KMS-11 (cell line): ENCODE results near the gene FRAS1.

Source experiments
- H2AFZ ChIP-seq: fragments of 200-600 bp; sonication (generic); 2 replicates; pipeline ENCODE4 v1.6.1; 2016; ENCODE audit warnings: antibody characterized with exemption, mixed run types, low read depth
- H3K27ac ChIP-seq: fragments of 200-600 bp; sonication (generic); 2 replicates; pipeline ENCODE4 v1.6.1; 2016; ENCODE audit warnings: mild to moderate bottlenecking, mixed run types
- H3K27me3 ChIP-seq: fragments of 200-600 bp; sonication (generic); 2 replicates; pipeline ENCODE4 v1.6.1; 2017; ENCODE audit warnings: mild to moderate bottlenecking, low read depth, mixed run types, moderate library complexity; ENCODE audit not compliant: insufficient read depth
- H3K36me3 ChIP-seq: fragments of 200-600 bp; sonication (generic); 2 replicates; pipeline ENCODE4 v1.6.1; 2017; ENCODE audit warnings: mild to moderate bottlenecking, mixed run types; ENCODE audit not compliant: insufficient read depth
- H3K4me1 ChIP-seq: fragments of 200-600 bp; sonication (generic); 2 replicates; pipeline ENCODE4 v1.6.1; 2016; ENCODE audit warnings: mild to moderate bottlenecking, low read depth, mixed run types; ENCODE audit not compliant: poor library complexity, severe bottlenecking
- H3K4me2 ChIP-seq: fragments of 200-600 bp; sonication (generic); 2 replicates; pipeline ENCODE4 v1.7.0; 2016; ENCODE audit warnings: mild to moderate bottlenecking, mixed run types
- H3K4me3 ChIP-seq: fragments of 200-600 bp; sonication (generic); IDR thresholded peaks from 2 replicates; pipeline ENCODE4 v1.6.1; 2017; ENCODE audit warnings: low read depth, low read length, mixed read lengths; ENCODE audit not compliant: insufficient read depth
- H3K79me2 ChIP-seq: fragments of 200-600 bp; sonication (generic); 2 replicates; pipeline ENCODE4 v1.6.1; 2016; ENCODE audit warnings: low read depth, mixed run types; ENCODE audit not compliant: insufficient read depth
- H3K9ac ChIP-seq: fragments of 200-600 bp; sonication (generic); 2 replicates; pipeline ENCODE4 v1.6.1; 2016; ENCODE audit warnings: mild to moderate bottlenecking, mixed run types
- H4K20me1 ChIP-seq: fragments of 200-600 bp; sonication (generic); 2 replicates; pipeline ENCODE4 v1.6.1; 2016; ENCODE audit warnings: mild to moderate bottlenecking, mixed run types; ENCODE audit not compliant: insufficient read depth
- CTCF ChIP-seq: fragments of 200-600 bp; sonication (generic); conservative IDR thresholded peaks from 2 replicates; pipeline ENCODE4 v1.6.1; 2017; ENCODE audit warnings: low read depth, mild to moderate bottlenecking, antibody characterized with exemption, low read length, moderate library complexity, mixed read lengths

The FRAS1 gene

DNA sequence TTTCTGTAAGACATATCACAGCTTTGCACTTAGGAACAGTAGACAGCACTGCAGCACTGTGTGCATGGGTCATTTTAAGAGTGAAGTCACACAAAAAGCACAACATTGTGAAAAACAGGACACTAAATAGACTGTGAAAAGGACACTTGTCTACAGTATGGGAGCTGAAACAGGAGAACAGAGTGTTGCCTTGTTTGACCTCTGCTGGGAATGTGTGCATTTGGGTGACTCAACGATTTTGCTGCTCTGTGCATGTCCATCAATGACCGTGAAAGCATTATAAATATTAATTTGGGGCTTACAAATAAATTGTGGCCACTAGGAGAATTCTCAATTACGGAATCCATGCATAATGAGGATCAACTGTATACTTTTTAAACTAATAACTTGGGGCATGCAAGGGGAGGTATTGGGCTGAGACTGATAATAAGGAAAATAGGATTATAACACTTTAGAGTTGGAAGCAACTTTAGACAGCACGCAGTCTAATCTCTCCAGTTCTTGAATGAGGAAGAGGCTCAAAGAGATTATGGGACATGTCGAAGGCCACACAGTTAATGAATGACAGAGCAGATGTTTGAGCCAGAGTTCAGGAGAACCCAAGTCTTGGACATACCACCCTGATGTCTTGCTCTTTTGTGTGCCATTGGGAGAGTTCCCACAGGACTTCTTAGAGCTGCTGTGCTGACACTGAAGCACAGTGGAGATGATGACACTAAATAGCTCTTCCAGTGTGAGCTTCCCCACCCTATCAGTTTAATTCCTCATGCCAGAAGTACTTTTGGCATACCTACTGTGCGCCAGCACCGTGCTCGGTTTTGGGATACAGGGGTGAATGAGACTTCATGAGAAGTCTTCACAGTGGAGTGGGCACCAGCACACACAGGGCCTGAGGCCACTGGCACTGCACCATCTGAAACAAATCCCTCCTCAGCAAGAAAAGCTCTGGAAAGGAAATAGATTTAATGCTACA lies 79.3 kb downstream of the FRAS1 start:
- Histone ChIP-seq H4K20me1 (no peaks in the 10 kb centered on the region), H3K4me3 (no peak overlapping the region), H3K27ac (no peak overlapping the region), H3K4me1 (no peaks in the 10 kb centered on the region), H3K9ac (no peak overlapping the region), H3K4me2 (no peak overlapping the region), H3K27me3 (no peaks in the 10 kb centered on the region), H2AFZ (no peak overlapping the region), H3K36me3 (no peaks in the 10 kb centered on the region), H3K79me2 (no peaks in the 10 kb centered on the region)
- no peak for TF ChIP-seq CTCF

- H3K79me2 ChIP-seq, result no peaks in the 10 kb centered on the region
- no peaks in the 10 kb centered on the region for H3K4me1 ChIP-seq
- H4K20me1 ChIP-seq, result no peaks in the 10 kb centered on the region
- no peaks in the 10 kb centered on the region for H3K27me3 ChIP-seq
- no peak overlapping the region for H3K4me2 ChIP-seq
- TF ChIP-seq CTCF, result no peak
- H3K9ac ChIP-seq, result no peak overlapping the region
- H3K27ac ChIP-seq, result no peak overlapping the region
- no peak overlapping the region for H2AFZ ChIP-seq
- H3K36me3 ChIP-seq, result no peaks in the 10 kb centered on the region
- H3K4me3 ChIP-seq, result no peak overlapping the region
Observed at GRCh38 chr4:78137532-78137931, 80.4 kb downstream of the FRAS1 start.

GRCh38 chr4:78138252-78138651 lies 81.1 kb downstream of the FRAS1 start:
- no peaks in the 10 kb centered on the region for H3K79me2 ChIP-seq
- H3K9ac ChIP-seq, result no peak overlapping the region
- no peak for TF ChIP-seq CTCF
- no peak overlapping the region for H3K4me3 ChIP-seq
- no peaks in the 10 kb centered on the region for H3K4me1 ChIP-seq
- no peak overlapping the region for H3K27ac ChIP-seq
- H3K36me3 ChIP-seq, result no peaks in the 10 kb centered on the region
- no peak overlapping the region for H3K4me2 ChIP-seq
- no peaks in the 10 kb centered on the region for H3K27me3 ChIP-seq
- H2AFZ ChIP-seq, result no peak overlapping the region
- H4K20me1 ChIP-seq, result no peaks in the 10 kb centered on the region

- no peak overlapping the region for H3K4me3 ChIP-seq
- H3K36me3 ChIP-seq, result no peaks in the 10 kb centered on the region
- H3K27me3 ChIP-seq, result no peaks in the 10 kb centered on the region
- H2AFZ ChIP-seq, result no peak overlapping the region
- no peak for TF ChIP-seq CTCF
- H3K79me2 ChIP-seq, result no peaks in the 10 kb centered on the region
- H3K4me2 ChIP-seq, result no peak overlapping the region
- no peaks in the 10 kb centered on the region for H3K4me1 ChIP-seq
- no peak overlapping the region for H3K9ac ChIP-seq
- no peak overlapping the region for H3K27ac ChIP-seq
- no peaks in the 10 kb centered on the region for H4K20me1 ChIP-seq
Observed at GRCh38 chr4:78143634-78144033, 86.5 kb downstream of the FRAS1 start.
